ENCODE measurements around the gene MUC2. TPM values are rescaled to one million over a fixed set of nuclear protein-coding genes. Genes with fewer than 3 reads are reported as not detected.

MUC2 gene
- total RNA-seq, 1 donor from 2014 or later: not detected

DNA sequence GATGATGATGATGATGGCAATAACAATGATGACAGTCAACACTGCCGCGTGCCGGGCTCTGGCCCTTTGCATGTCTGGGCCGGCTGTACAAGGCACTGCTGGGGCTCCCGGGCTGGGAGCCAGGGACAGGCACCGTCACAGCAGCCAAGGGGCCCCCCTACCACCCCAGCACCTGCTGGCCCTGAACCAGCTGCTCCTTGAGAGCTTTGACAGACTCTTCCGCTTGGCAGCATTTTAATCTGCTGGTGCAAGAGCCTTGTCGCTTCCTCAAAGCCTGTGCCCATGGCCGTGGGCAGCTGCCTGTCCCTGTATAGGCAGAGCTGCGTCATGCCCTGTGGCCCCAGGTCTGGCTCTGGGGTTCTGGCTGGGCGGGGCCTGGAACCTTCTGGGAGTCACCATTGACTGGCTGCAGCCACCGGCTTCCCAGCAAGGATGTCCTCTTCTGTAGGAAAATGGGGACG lies 25.2 kb upstream of the MUC2 start:
- Histone ChIP-seq H3K27me3 (ENCODE audit: insufficient read depth, low read length) (peaks cover 13% of the 10 kb centered on the region), H3K79me2 (ENCODE audit: insufficient read depth, low read length) (no peaks in the 10 kb centered on the region), H2AFZ (ENCODE audit: low read depth, low read length) (no peak overlapping the region), H3K9me3 (ENCODE audit: insufficient read depth, low read depth, low read length) (no peaks in the 10 kb centered on the region), H3K4me3 (ENCODE audit: insufficient read depth, low read depth, low read length) (no peak overlapping the region), H4K20me1 (ENCODE audit: insufficient read depth, low read length) (no peaks in the 10 kb centered on the region), H3K9ac (ENCODE audit: low read length) (no peak overlapping the region), H3K4me2 (ENCODE audit: low read length) (no peak overlapping the region), H3K36me3 (ENCODE audit: insufficient read depth, low read length) (no peaks in the 10 kb centered on the region), H3K4me1 (ENCODE audit: insufficient read depth, low read length) (no peaks in the 10 kb centered on the region), H3K27ac (ENCODE audit: low read depth, low read length) (no peak overlapping the region)
- DNase-seq (ENCODE audit: low read depth): no peak
- no peaks in the 10 kb centered on the region for H3K9me3 Mint-ChIP-seq (ENCODE audit: unreplicated experiment)
- no peak overlapping the region for H3K27ac Mint-ChIP-seq (ENCODE audit: unreplicated experiment)
- no peak for TF ChIP-seq EZH2 (IDR thresholded peaks at IDR 0.05; ENCODE audit: insufficient read depth, low read length)
- TF ChIP-seq, protein P1, sequence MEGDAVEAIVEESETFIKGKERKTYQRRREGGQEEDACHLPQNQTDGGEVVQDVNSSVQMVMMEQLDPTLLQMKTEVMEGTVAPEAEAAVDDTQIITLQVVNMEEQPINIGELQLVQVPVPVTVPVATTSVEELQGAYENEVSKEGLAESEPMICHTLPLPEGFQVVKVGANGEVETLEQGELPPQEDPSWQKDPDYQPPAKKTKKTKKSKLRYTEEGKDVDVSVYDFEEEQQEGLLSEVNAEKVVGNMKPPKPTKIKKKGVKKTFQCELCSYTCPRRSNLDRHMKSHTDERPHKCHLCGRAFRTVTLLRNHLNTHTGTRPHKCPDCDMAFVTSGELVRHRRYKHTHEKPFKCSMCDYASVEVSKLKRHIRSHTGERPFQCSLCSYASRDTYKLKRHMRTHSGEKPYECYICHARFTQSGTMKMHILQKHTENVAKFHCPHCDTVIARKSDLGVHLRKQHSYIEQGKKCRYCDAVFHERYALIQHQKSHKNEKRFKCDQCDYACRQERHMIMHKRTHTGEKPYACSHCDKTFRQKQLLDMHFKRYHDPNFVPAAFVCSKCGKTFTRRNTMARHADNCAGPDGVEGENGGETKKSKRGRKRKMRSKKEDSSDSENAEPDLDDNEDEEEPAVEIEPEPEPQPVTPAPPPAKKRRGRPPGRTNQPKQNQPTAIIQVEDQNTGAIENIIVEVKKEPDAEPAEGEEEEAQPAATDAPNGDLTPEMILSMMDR (IDR thresholded peaks at IDR 0.05; ENCODE audit: insufficient read depth, low read depth, low read length): no peak
- H3K4me1 Mint-ChIP-seq (ENCODE audit: low read depth, unreplicated experiment): no peaks in the 10 kb centered on the region
- peaks cover 21% of the 10 kb centered on the region for H3K27me3 Mint-ChIP-seq (ENCODE audit: low read depth, unreplicated experiment)
- H3K4me3 Mint-ChIP-seq (ENCODE audit: unreplicated experiment): no peak overlapping the region
- H3K36me3 Mint-ChIP-seq (ENCODE audit: low read depth, unreplicated experiment): peaks cover 4% of the 10 kb centered on the region
- FAIRE-seq: no peak

DNA sequence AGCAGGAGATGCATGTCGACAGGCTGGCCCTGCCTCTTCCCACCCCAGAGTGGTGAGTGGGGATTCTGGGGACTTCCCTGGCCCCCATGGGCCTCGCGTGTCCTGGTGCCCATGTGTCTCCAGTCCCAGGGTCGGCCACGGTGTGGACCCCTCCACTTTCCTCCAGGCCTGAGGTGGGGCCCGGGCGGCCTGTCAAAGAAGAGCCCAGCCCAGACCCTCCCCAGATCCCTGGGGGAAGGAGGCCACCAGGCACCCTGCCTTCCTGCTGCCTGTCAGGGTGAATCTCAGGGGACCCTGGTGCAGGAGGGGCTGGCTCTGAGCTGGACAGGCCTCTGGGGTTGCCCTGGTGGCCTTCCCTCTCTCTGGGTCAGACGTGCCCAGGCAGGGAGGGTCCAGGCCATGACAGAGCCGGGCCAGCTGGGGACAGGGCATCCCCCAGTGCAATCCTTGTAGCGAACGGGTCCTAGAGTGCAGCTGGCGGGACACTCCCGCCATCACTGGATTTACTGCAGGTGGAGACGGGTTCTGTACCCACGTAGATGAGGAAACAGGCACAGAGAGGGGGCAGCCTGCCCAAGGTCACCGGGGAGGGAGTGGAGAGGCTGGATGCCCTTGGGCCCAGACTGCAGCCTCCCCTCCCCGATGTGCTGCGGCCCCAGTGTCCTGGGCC lies 24.6 kb upstream of the MUC2 start:
- Mint-ChIP-seq H3K4me1 (ENCODE audit: low read depth, unreplicated experiment) (no peaks in the 10 kb centered on the region), H3K36me3 (ENCODE audit: low read depth, unreplicated experiment) (peaks cover 4% of the 10 kb centered on the region), H3K27me3 (ENCODE audit: low read depth, unreplicated experiment) (peaks cover 21% of the 10 kb centered on the region), H3K27ac (ENCODE audit: unreplicated experiment) (no peak overlapping the region), H3K4me3 (ENCODE audit: unreplicated experiment) (no peak overlapping the region), H3K9me3 (ENCODE audit: unreplicated experiment) (no peaks in the 10 kb centered on the region)
- peaks cover 13% of the 10 kb centered on the region for H3K27me3 ChIP-seq (ENCODE audit: insufficient read depth, low read length)
- H3K79me2 ChIP-seq (ENCODE audit: insufficient read depth, low read length): no peaks in the 10 kb centered on the region
- TF ChIP-seq, protein P1 (IDR thresholded peaks at IDR 0.05; ENCODE audit: insufficient read depth, low read depth, low read length): no peak
- no peak for TF ChIP-seq EZH2 (IDR thresholded peaks at IDR 0.05; ENCODE audit: insufficient read depth, low read length)
- H3K4me2 ChIP-seq (ENCODE audit: low read length): no peak overlapping the region
- no peak overlapping the region for H3K9ac ChIP-seq (ENCODE audit: low read length)
- no peak overlapping the region for H3K4me3 ChIP-seq (ENCODE audit: insufficient read depth, low read depth, low read length)
- H3K4me1 ChIP-seq (ENCODE audit: insufficient read depth, low read length): no peaks in the 10 kb centered on the region
- no peaks in the 10 kb centered on the region for H4K20me1 ChIP-seq (ENCODE audit: insufficient read depth, low read length)
- H3K27ac ChIP-seq (ENCODE audit: low read depth, low read length): no peak overlapping the region
- FAIRE-seq: no peak
- no peak for DNase-seq (ENCODE audit: low read depth)
- no peaks in the 10 kb centered on the region for H3K9me3 ChIP-seq (ENCODE audit: insufficient read depth, low read depth, low read length)
- no peaks in the 10 kb centered on the region for H3K36me3 ChIP-seq (ENCODE audit: insufficient read depth, low read length)
- H2AFZ ChIP-seq (ENCODE audit: low read depth, low read length): no peak overlapping the region

Data from astrocyte (in vitro differentiated cells and primary cell).